ENCODE results near the gene NFIC.

NFIC gene

GRCh38 chr19:3508771-3509535 lies 142.6 kb downstream of the NFIC start:
- Histone ChIP-seq H3K4me3 (ENCODE audit: low read depth in 1 of 2, low read length in 2 of 2) (no peak overlapping the region), H3K9me3 (ENCODE audit: low read length) (no peaks in the 10 kb centered on the region), H3K27ac (ENCODE audit: low read depth, low read length) (no peak overlapping the region), H3K4me1 (ENCODE audit: insufficient read depth, low read length) (peaks cover 4% of the 10 kb centered on the region), H3K27me3 (ENCODE audit: control insufficient read depth in 1 of 2, insufficient read depth in 2 of 2, low read length in 2 of 2) (no peaks in the 10 kb centered on the region), H3K9ac (ENCODE audit: low read length) (no peak overlapping the region), H3K36me3 (ENCODE audit: insufficient read depth, low read length) (peaks cover 16% of the 10 kb centered on the region)

DNA sequence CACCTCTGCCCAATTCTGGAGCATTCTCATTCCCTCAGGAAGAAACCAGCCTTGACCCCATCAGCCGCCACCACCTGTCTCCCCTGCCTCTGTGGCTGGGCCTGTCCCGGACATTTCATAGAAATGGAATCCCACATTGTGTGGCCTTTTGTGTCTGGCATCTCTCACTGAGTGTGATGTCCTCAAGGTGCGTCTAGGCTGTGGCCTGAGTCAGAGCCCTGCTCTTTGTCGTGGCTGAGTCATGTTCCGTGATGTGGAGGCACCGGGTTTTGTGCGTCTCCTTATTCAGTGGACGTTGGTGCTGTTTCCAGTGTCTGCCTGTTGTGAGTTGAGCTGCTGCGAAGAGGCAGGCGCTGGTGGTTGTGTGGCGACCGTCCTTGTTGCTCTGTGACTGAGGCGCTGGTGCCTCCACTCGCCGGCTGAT lies 143.2 kb downstream of the NFIC start:
- H3K36me3 ChIP-seq (ENCODE audit: insufficient read depth, low read length), result peaks cover 16% of the 10 kb centered on the region
- H3K4me1 ChIP-seq (ENCODE audit: insufficient read depth, low read length), result peaks cover 4% of the 10 kb centered on the region
- no peak overlapping the region for H3K27ac ChIP-seq (ENCODE audit: low read depth, low read length)
- H3K27me3 ChIP-seq (ENCODE audit: control insufficient read depth in 1 of 2, insufficient read depth in 2 of 2, low read length in 2 of 2), result no peaks in the 10 kb centered on the region
- H3K9me3 ChIP-seq (ENCODE audit: low read length), result no peaks in the 10 kb centered on the region
- no peak overlapping the region for H3K9ac ChIP-seq (ENCODE audit: low read length)
- H3K4me3 ChIP-seq (ENCODE audit: low read depth in 1 of 2, low read length in 2 of 2), result no peak overlapping the region

- Histone ChIP-seq H3K4me3 (ENCODE audit: low read depth in 1 of 2, low read length in 2 of 2) (no peak overlapping the region), H3K9ac (ENCODE audit: low read length) (no peak overlapping the region), H3K27ac (ENCODE audit: low read depth, low read length) (no peak overlapping the region), H3K9me3 (ENCODE audit: low read length) (no peaks in the 10 kb centered on the region), H3K36me3 (ENCODE audit: insufficient read depth, low read length) (peaks cover 16% of the 10 kb centered on the region), H3K27me3 (ENCODE audit: control insufficient read depth in 1 of 2, insufficient read depth in 2 of 2, low read length in 2 of 2) (no peaks in the 10 kb centered on the region), H3K4me1 (ENCODE audit: insufficient read depth, low read length) (peaks cover 4% of the 10 kb centered on the region)
These were observed 144.3 kb downstream of the NFIC start for GRCh38 chr19:3510727-3511126.

DNA sequence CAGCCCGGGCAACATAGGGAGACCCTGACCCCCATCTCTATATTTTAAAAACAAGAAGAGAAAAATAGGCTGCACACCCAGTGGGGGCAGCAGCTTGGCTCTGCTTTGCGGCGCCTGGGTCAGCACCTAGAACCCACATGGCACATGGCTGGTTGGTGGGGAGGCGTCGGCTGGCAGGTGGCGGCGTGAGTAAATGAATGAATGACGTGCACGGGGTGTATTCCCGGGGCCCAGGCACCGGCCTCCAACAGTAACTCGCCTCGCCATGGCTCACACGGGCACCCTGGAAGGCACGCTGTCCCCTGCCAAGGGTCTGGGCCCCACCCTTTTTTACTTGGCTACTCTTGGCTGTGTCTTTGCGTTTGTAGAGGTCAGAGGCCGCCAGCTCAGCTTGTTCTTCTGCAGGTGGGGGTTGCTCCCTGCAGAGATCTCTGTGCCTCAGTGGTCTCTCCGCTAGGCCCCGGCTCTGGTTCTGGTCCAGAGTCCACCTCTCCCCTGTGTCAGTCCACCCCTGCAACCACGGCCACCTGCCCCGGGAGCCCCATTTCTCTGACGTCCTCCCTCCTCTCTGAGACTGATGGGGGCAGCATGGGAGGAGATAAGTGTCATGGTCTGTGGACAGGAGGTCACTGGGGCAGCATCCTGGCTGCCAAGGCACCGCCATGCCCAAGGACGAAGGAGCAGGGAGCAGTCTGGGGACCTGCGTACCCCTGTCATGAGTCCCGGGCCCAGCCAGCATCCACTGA lies 145.3 kb downstream of the NFIC start:
- H3K9me3 ChIP-seq (ENCODE audit: low read length), result no peaks in the 10 kb centered on the region
- no peak overlapping the region for H3K9ac ChIP-seq (ENCODE audit: low read length)
- H3K36me3 ChIP-seq (ENCODE audit: insufficient read depth, low read length), result peaks cover 16% of the 10 kb centered on the region
- no peak overlapping the region for H3K27ac ChIP-seq (ENCODE audit: low read depth, low read length)
- H3K27me3 ChIP-seq (ENCODE audit: control insufficient read depth in 1 of 2, insufficient read depth in 2 of 2, low read length in 2 of 2), result no peaks in the 10 kb centered on the region
- peaks cover 10% of the 10 kb centered on the region for H3K4me1 ChIP-seq (ENCODE audit: insufficient read depth, low read length)
- no peak overlapping the region for H3K4me3 ChIP-seq (ENCODE audit: low read depth in 1 of 2, low read length in 2 of 2)

DNA sequence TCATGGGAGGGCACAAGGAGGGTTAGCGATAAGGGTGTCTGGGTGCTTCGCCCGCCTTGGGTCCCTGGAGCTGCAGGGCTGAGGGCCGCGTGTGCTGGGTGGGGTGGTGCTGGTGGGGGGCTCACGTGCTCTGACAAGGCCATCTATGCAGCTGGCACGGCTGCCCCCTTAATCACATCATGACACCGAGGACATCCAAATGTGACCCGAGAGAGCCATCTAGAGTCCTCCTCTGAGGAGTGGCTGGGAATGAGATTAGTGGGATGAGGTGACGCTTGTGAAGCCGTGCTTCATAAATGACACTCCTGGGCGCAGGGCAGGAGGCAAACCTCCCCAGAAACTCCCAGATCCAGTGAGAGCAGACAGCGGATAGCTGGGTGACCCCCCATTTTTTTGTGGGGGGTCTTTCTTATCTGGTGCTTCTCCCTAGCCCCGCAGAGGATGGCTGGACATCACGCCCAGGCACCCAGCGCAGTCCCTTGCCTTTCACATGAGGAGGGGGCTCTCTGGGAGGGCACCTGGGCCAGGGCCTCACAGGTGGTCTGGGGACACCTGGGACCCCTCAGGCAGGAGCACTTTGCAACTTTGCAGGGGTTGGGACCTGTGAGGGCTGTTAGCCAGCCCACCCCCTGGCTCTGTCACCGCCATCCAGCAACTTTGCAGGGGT lies 146.3 kb downstream of the NFIC start:
- Histone ChIP-seq H3K9me3 (ENCODE audit: low read length) (no peaks in the 10 kb centered on the region), H3K36me3 (ENCODE audit: insufficient read depth, low read length) (peaks cover 16% of the 10 kb centered on the region), H3K27me3 (ENCODE audit: control insufficient read depth in 1 of 2, insufficient read depth in 2 of 2, low read length in 2 of 2) (no peaks in the 10 kb centered on the region), H3K27ac (ENCODE audit: low read depth, low read length) (no peak overlapping the region), H3K4me1 (ENCODE audit: insufficient read depth, low read length) (peaks cover 9% of the 10 kb centered on the region), H3K9ac (ENCODE audit: low read length) (no peak overlapping the region), H3K4me3 (ENCODE audit: low read depth in 1 of 2, low read length in 2 of 2) (no peak overlapping the region)

- H3K36me3 ChIP-seq (ENCODE audit: insufficient read depth, low read length), result peaks cover 16% of the 10 kb centered on the region
- H3K27me3 ChIP-seq (ENCODE audit: control insufficient read depth in 1 of 2, insufficient read depth in 2 of 2, low read length in 2 of 2), result no peaks in the 10 kb centered on the region
- H3K4me3 ChIP-seq (ENCODE audit: low read depth in 1 of 2, low read length in 2 of 2), result no peak overlapping the region
- no peaks in the 10 kb centered on the region for H3K9me3 ChIP-seq (ENCODE audit: low read length)
- no peak overlapping the region for H3K9ac ChIP-seq (ENCODE audit: low read length)
- H3K4me1 ChIP-seq (ENCODE audit: insufficient read depth, low read length), result peaks cover 8% of the 10 kb centered on the region
- no peak overlapping the region for H3K27ac ChIP-seq (ENCODE audit: low read depth, low read length)
These were observed 147.1 kb downstream of the NFIC start for GRCh38 chr19:3513229-3514140.

DNA sequence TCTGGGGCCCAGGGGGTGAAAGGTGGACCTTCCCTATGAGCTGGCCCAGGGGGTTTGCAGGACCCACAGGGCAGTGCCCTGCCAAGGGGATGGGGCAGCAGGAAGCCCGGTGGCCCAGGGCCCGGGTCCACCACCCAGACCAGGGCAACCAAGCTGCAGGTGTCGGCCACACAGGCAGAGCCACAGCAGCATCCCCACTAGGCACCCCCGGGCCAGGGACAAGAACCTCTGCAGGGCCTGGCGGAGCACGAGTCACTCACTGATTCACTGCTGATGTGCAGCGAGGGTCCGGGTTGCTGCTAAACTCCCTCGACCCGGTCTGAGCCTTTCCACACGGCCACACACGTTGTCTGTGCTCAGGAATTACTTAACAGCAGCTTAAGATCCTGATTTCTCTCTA lies 148.5 kb downstream of the NFIC start:
- peaks cover 8% of the 10 kb centered on the region for H3K4me1 ChIP-seq (ENCODE audit: insufficient read depth, low read length)
- H3K9me3 ChIP-seq (ENCODE audit: low read length), result no peaks in the 10 kb centered on the region
- H3K36me3 ChIP-seq (ENCODE audit: insufficient read depth, low read length), result peaks cover 11% of the 10 kb centered on the region
- H3K4me3 ChIP-seq (ENCODE audit: low read depth in 1 of 2, low read length in 2 of 2), result no peak overlapping the region
- no peak overlapping the region for H3K27ac ChIP-seq (ENCODE audit: low read depth, low read length)
- H3K9ac ChIP-seq (ENCODE audit: low read length), result no peak overlapping the region
- no peaks in the 10 kb centered on the region for H3K27me3 ChIP-seq (ENCODE audit: control insufficient read depth in 1 of 2, insufficient read depth in 2 of 2, low read length in 2 of 2)

GRCh38 chr19:3515891-3516422 lies 149.6 kb downstream of the NFIC start:
- H3K27ac ChIP-seq (ENCODE audit: low read depth, low read length), result no peak overlapping the region
- no peaks in the 10 kb centered on the region for H3K27me3 ChIP-seq (ENCODE audit: control insufficient read depth in 1 of 2, insufficient read depth in 2 of 2, low read length in 2 of 2)
- peaks cover 8% of the 10 kb centered on the region for H3K4me1 ChIP-seq (ENCODE audit: insufficient read depth, low read length)
- no peaks in the 10 kb centered on the region for H3K9me3 ChIP-seq (ENCODE audit: low read length)
- H3K4me3 ChIP-seq (ENCODE audit: low read depth in 1 of 2, low read length in 2 of 2), result no peak overlapping the region
- H3K9ac ChIP-seq (ENCODE audit: low read length), result no peak overlapping the region
- H3K36me3 ChIP-seq (ENCODE audit: insufficient read depth, low read length), result peaks cover 10% of the 10 kb centered on the region

DNA sequence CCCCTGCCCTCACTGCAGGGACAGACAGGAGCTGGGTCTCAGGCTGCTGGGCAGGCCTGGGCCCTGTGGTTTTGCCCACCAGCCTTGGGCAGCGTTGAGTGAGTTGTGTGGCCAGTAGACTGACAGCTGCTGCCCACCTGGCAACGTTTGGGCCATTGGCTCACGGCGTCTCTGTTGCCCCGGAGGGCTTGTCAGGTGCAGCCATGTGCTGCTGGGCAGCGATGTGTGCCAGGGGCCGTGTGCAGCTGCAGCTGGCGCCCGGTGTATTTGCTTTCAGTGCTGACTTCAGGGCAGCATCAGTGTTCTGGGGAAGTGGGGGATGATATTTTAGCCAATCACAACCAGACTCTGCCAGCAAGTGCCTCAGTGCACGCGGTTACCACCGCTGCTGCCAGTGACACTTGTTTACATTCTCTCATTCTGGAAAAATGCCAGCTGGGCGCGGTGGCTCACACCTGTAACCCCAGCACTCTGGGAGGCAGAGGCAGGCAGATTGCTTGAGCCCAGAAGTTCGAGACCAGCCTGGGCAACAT lies 150.4 kb downstream of the NFIC start:
- Histone ChIP-seq H3K9me3 (ENCODE audit: low read length) (no peaks in the 10 kb centered on the region), H3K4me3 (ENCODE audit: low read depth in 1 of 2, low read length in 2 of 2) (no peak overlapping the region), H3K36me3 (ENCODE audit: insufficient read depth, low read length) (peaks cover 10% of the 10 kb centered on the region), H3K27ac (ENCODE audit: low read depth, low read length) (no peak overlapping the region), H3K9ac (ENCODE audit: low read length) (no peak overlapping the region), H3K27me3 (ENCODE audit: control insufficient read depth in 1 of 2, insufficient read depth in 2 of 2, low read length in 2 of 2) (no peaks in the 10 kb centered on the region), H3K4me1 (ENCODE audit: insufficient read depth, low read length) (peaks cover 8% of the 10 kb centered on the region)

DNA sequence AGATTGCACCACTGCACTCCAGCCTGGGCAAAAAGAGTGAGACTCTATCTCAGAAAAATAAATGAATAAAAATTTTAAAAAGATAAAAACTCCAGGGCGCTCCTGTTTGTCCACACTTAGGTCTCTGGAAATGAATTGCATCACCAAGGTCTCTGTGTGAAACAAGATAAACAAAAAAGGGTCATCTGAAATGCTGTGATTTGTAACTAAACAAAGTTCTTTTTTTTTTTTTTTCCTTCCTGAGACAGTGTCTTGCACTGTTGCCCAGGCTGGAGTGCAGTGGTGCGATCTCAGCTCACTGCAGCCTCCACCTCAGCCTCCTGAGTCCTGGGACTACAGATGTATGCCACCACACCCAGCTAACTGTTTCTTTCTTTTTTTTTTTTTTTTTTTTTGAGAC lies 151.3 kb downstream of the NFIC start:
- no peaks in the 10 kb centered on the region for H3K9me3 ChIP-seq (ENCODE audit: low read length)
- peaks cover 8% of the 10 kb centered on the region for H3K4me1 ChIP-seq (ENCODE audit: insufficient read depth, low read length)
- H3K36me3 ChIP-seq (ENCODE audit: insufficient read depth, low read length), result peaks cover 10% of the 10 kb centered on the region
- H3K27me3 ChIP-seq (ENCODE audit: control insufficient read depth in 1 of 2, insufficient read depth in 2 of 2, low read length in 2 of 2), result no peaks in the 10 kb centered on the region
- H3K27ac ChIP-seq (ENCODE audit: low read depth, low read length), result no peak overlapping the region
- H3K4me3 ChIP-seq (ENCODE audit: low read depth in 1 of 2, low read length in 2 of 2), result no peak overlapping the region
- no peak overlapping the region for H3K9ac ChIP-seq (ENCODE audit: low read length)
